ENCODE results near the gene ACOT7.

GRCh38 chr1:6248161-6248776, 145.3 kb downstream of the ACOT7 start:
- TF ChIP-seq POLR2A (IDR thresholded peaks at IDR 0.05; ENCODE audit: low read depth): no peak
- TF ChIP-seq CTCF (IDR thresholded peaks at IDR 0.05): no peak
- TF ChIP-seq EP300 (IDR thresholded peaks at IDR 0.05): no peak

Data from esophagus muscularis mucosa (tissue), 4 donors.